GM12874 (cell line): ENCODE measurements around the gene SIRPB1.

Source experiments
- TF ChIP-seq, protein P1 (sequence below): IDR thresholded peaks from 2 replicates; pipeline ENCODE4 v1.5.1; 2011; ENCODE audit warnings: low read depth, mild to moderate bottlenecking, control low read depth, low read length, moderate library complexity; ENCODE audit not compliant: insufficient read depth

SIRPB1 gene

DNA sequence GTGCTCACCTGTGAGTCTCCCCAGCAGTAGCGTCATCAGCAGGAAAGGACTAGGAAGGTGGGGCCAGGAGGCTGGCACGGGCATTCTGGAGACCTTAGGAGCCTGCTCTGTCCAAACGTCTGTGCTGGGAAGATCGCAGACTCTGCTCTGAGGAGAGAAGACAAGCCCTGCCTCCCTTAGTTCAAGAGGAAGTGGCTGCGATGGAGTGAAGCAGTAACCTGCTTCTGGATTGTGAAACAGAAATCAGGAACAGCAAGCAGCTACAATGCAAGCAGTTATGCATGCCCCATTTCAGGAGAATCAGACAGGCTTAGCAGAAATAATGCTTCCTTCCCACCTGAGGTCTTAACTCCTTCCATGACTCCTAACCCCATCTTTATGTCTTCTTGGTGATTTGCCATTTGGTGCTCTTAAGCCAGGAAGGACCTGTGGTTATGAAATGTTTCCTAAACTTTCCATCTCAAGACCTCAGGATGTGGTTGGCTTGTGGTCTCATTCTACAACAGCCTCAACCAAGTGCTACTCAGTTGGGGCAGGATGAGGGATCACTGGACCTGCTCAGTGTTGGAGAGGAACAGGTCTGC lies at the start of gene SIRPB1:
Gene SIRPB1, minus strand, starts transcription at position 149 of the 584 bp plus-strand sequence. Its CDS starts 65 bp downstream, at position 84.
- TF ChIP-seq, protein P1, sequence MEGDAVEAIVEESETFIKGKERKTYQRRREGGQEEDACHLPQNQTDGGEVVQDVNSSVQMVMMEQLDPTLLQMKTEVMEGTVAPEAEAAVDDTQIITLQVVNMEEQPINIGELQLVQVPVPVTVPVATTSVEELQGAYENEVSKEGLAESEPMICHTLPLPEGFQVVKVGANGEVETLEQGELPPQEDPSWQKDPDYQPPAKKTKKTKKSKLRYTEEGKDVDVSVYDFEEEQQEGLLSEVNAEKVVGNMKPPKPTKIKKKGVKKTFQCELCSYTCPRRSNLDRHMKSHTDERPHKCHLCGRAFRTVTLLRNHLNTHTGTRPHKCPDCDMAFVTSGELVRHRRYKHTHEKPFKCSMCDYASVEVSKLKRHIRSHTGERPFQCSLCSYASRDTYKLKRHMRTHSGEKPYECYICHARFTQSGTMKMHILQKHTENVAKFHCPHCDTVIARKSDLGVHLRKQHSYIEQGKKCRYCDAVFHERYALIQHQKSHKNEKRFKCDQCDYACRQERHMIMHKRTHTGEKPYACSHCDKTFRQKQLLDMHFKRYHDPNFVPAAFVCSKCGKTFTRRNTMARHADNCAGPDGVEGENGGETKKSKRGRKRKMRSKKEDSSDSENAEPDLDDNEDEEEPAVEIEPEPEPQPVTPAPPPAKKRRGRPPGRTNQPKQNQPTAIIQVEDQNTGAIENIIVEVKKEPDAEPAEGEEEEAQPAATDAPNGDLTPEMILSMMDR: no peak

DNA sequence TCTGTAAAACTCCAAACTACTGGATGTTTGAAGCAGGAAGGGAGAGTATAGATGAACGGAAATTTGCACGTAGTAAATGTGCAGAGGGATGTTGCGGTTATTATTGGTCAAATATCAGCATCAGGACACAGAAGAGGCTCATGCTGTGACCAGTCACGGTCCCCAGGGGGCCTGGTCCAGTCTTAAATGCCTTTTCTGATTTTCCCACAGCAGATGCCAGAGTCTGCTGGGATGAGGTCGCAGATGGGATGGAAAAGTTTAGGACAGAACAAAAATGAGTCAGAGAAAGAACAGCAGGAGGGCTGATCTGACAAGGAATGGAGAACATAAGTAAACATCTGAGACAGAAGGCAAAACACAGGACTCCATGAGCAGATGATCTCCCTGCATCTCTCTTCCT lies 49.5 kb upstream of the SIRPB1 start:
- TF ChIP-seq, protein P1: no peak

DNA sequence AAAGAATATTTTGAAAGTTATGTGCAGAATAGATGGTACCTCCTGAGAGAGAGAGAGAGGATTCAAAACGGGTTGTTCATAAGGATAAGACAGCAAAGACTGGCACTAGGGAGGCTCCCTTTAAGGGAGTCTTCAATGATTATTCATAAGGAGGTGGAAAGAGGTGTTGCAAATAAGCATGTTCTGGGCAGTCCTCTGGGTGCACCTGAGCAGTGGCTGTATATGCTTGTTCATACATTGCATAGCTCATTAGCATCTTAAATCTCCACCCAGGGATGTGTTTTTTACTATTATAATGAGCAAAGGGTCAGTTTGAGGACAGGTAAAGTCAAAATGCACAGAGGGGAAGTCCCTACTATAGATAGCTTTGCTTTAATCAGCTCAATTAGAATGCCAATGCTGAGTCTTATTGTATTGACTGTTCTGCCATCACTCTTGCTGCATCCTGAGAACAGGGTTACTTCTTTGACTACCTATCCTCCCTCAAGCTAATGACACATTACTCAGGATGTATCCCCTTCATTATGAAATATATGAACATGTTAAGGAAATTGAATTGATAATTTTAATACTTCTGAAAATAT lies 47.8 kb upstream of the SIRPB1 start:
- TF ChIP-seq, protein P1: no peak

DNA sequence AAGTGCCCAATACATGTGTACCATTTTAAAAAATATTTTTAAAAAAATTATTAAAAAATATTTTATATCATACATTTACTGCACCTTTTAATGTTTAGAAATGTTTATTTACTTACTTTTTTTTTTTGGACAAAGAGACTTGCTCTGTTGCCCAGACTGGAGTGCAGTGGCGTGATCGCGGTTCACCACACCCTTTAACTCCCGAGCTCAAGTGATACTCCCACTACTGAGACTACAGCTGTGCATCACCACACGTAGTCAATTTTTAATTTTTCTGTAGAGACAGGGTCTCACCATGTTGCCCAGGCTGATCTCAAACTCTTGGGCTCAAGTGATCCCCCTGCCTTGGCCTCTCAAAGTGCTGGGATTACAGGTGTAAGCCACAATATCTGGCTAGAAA lies 47.0 kb upstream of the SIRPB1 start:
- TF ChIP-seq, protein P1: no peak

DNA sequence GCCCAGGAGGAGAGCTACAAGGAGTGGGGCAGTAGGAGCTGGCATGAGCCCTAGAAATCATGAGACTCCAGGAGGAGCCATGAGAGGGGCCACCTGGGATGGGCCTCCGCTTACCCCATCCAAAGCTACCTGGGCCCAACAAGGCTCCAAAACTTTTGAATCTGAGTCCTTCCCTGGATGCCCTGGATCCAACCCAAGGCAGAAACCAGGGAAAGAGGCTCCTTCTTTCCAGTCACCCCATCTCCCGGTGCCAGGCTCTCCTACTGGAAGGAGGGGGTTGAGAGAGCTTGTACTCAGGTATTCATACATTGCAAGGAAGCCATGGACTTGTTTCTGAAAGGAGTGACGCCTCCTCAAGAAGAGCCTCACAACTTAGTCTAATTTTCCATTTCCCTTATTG lies 45.5 kb upstream of the SIRPB1 start:
- TF ChIP-seq, protein P1: no peak

DNA sequence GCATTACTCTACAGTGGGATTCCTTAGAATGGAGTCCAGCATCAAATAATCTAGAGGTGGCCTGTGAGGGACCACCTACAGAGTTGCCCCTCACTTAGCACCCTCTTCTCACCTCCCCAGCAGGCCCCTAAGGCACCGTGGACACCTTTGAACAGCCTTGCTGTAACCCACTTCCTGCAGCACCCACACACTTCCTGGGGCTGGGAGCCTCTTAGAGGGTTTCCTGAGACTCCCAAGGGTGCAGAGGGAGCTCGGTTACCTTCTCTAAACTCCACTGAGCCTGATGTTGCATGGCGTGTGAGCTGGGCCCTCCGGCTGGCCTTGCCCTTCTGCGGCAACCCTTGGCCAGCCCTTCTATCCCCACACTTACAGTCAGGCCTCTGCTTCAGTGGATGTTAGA lies 45.1 kb upstream of the SIRPB1 start:
- TF ChIP-seq, protein P1: no peak

DNA sequence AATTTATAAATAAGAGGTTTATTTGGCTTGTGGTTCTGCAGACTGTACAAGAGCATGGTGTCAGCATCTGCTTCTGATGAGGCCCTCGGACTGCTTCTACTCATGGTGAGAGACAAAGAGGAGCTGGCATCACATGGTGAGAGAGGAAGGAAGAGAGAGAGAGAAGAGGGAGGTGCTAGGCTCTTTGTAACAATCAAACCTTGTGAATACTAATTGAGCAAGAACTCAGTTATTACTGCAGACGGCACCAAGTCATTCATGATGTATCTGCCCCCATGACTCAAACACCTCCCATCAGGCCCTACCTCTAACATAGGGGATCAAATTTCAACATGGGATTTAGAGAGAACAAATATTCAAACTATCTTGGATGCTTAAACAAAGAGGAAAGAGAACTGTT lies 44.1 kb upstream of the SIRPB1 start:
- TF ChIP-seq, protein P1: no peak
